COLO829 (cell line): ENCODE results near the gene GPR82.
"Not testable (repeated sequence)": the region's sequence is repeated elsewhere in the genome, so short reads cannot be mapped to it uniquely, and the experiment has no call there.

Experiments used
- DNase-seq: peaks from one replicate; pipeline ENCODE4 v3.0.0; 2012; ENCODE audit warnings: low spot score

Gene GPR82

GRCh38 chrX:41719610-41720009, 4.4 kb upstream of the GPR82 start:
- not testable (repeated sequence) for DNase-seq

GRCh38 chrX:41720125-41720779, 3.7 kb upstream of the GPR82 start:
- no peak for DNase-seq

- no peak for DNase-seq
These were observed 2.4 kb upstream of the GPR82 start for GRCh38 chrX:41721590-41721989.

GRCh38 chrX:41722214-41722613, 1.8 kb upstream of the GPR82 start:
- no peak for DNase-seq

GRCh38 chrX:41722816-41723618, 964 bp upstream of the GPR82 start:
- no peak for DNase-seq

- no peak for DNase-seq
These were observed 4.1 kb downstream of the GPR82 start for GRCh38 chrX:41728125-41728524.

GRCh38 chrX:41730081-41730480, 6.1 kb downstream of the GPR82 start:
- DNase-seq, result no peak

- DNase-seq, result no peak
These were observed 8.3 kb downstream of the GPR82 start for GRCh38 chrX:41732260-41732659.

- DNase-seq, result no peak
These were observed 10.0 kb downstream of the GPR82 start for GRCh38 chrX:41733939-41734338.

- no peak for DNase-seq
These were observed 10.5 kb downstream of the GPR82 start for GRCh38 chrX:41734530-41734929.

GRCh38 chrX:41737065-41737464, 13.1 kb downstream of the GPR82 start:
- DNase-seq, result no peak

- DNase-seq, result no peak
These were observed 15.9 kb downstream of the GPR82 start for GRCh38 chrX:41739871-41740270.

GRCh38 chrX:41750716-41751115, 26.7 kb downstream of the GPR82 start:
- no peak for DNase-seq

- no peak for DNase-seq
These were observed 34.4 kb downstream of the GPR82 start for GRCh38 chrX:41758401-41758800.

- peak; percentile 3 for DNase-seq
These were observed 35.8 kb downstream of the GPR82 start for GRCh38 chrX:41759817-41760216.

- no peak for DNase-seq
These were observed 37.2 kb downstream of the GPR82 start for GRCh38 chrX:41761169-41761568.

- DNase-seq, result no peak
These were observed 37.7 kb downstream of the GPR82 start for GRCh38 chrX:41761702-41762101.

GRCh38 chrX:41779030-41779564, 55.1 kb downstream of the GPR82 start:
- no peak for DNase-seq
